Measurements from ENCODE around the gene CCDC6.

- TF ChIP-seq FOXK2 (IDR thresholded peaks at IDR 0.05) (no peak), SP1 (IDR thresholded peaks at IDR 0.05) (no peak), NFRKB (IDR thresholded peaks at IDR 0.05) (no peak), SUZ12 (IDR thresholded peaks at IDR 0.05) (no peak), TARDBP (IDR thresholded peaks at IDR 0.05) (no peak), FOXM1 (IDR thresholded peaks at IDR 0.05; ENCODE audit: borderline replicate concordance) (no peak), ELF4 (IDR thresholded peaks at IDR 0.05) (no peak), LEF1 (IDR thresholded peaks at IDR 0.05; ENCODE audit: borderline replicate concordance) (no peak), L3MBTL2 (conservative IDR thresholded peaks at IDR 0.05) (no peak)
- TF ChIP-seq, protein P1, sequence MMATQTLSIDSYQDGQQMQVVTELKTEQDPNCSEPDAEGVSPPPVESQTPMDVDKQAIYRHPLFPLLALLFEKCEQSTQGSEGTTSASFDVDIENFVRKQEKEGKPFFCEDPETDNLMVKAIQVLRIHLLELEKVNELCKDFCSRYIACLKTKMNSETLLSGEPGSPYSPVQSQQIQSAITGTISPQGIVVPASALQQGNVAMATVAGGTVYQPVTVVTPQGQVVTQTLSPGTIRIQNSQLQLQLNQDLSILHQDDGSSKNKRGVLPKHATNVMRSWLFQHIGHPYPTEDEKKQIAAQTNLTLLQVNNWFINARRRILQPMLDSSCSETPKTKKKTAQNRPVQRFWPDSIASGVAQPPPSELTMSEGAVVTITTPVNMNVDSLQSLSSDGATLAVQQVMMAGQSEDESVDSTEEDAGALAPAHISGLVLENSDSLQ (IDR thresholded peaks at IDR 0.05): no peak
These were observed 151.4 kb downstream of the CCDC6 start for GRCh38 chr10:59754951-59755350.

Data from HEK293T (cell line).